ENCODE measurements around the gene PHACTR4.

The PHACTR4 gene

DNA sequence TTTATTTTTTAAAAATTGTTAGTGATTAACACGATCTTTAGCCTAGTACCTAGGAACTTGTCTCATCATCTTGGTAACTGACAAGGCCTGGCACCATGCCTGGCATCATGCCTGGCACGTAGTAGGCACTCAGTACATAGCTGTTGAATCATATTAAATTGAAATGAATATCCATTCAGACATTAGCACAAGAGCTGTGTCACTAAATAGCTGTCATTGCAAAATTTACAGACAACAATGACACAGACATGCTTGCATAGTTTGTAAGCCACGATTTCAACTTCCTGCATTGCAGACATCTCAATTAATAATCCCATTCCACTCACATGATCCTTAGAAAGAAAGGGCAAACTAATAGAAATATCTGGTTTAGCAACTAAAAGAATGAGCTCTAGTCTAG is 15.4 kb upstream of the PHACTR4 start:
- H3K27ac ChIP-seq (ENCODE audit: low read depth, low read length) = no peak overlapping the region
- no peaks in the 10 kb centered on the region for H3K36me3 ChIP-seq (ENCODE audit: control insufficient read depth, low read length)
- H3F3A ChIP-seq (ENCODE audit: control insufficient read depth, insufficient read depth) = no peaks in the 10 kb centered on the region
- H4K20me1 ChIP-seq (ENCODE audit: control insufficient read depth, insufficient read depth, low read depth, low read length) = no peaks in the 10 kb centered on the region
- peaks cover 6% of the 10 kb centered on the region; the same call in 1 of the 2 replicates for H3K4me1 ChIP-seq (ENCODE audit: control insufficient read depth, low read length)
- no peak overlapping the region for H3K4me2 ChIP-seq (ENCODE audit: low read length)
- no peaks in the 10 kb centered on the region for H3K9me2 ChIP-seq (replicated peaks; ENCODE audit: control insufficient read depth, low read length)
- no peak overlapping the region for H3K4me3 ChIP-seq (ENCODE audit: low read length)
- no peaks in the 10 kb centered on the region for H3K79me2 ChIP-seq (ENCODE audit: control insufficient read depth, low read length)
- H3K9me3 ChIP-seq (ENCODE audit: control insufficient read depth, insufficient read depth, low read length) = no peaks in the 10 kb centered on the region
- no peaks in the 10 kb centered on the region for H3K27me3 ChIP-seq (ENCODE audit: control insufficient read depth, low read length)
- no peak for TF ChIP-seq EZH2phosphoT487 (IDR thresholded peaks at IDR 0.05; ENCODE audit: borderline replicate concordance, low read length)
- TF ChIP-seq CTCF (IDR thresholded peaks at IDR 0.05; ENCODE audit: low read depth, low read length, poor library complexity, severe bottlenecking) = no peak

- no peak overlapping the region for H3K4me2 ChIP-seq (ENCODE audit: low read length)
- no peaks in the 10 kb centered on the region for H3K27me3 ChIP-seq (ENCODE audit: control insufficient read depth, low read length)
- H3F3A ChIP-seq (ENCODE audit: control insufficient read depth, insufficient read depth) = no peaks in the 10 kb centered on the region
- no peaks in the 10 kb centered on the region for H3K79me2 ChIP-seq (ENCODE audit: control insufficient read depth, low read length)
- no peaks in the 10 kb centered on the region for H3K9me2 ChIP-seq (replicated peaks; ENCODE audit: control insufficient read depth, low read length)
- H3K27ac ChIP-seq (ENCODE audit: low read depth, low read length) = no peak overlapping the region
- H3K4me3 ChIP-seq (ENCODE audit: low read length) = no peak overlapping the region
- H4K20me1 ChIP-seq (ENCODE audit: control insufficient read depth, insufficient read depth, low read depth, low read length) = no peaks in the 10 kb centered on the region
- peaks cover 11% of the 10 kb centered on the region for H3K4me1 ChIP-seq (ENCODE audit: control insufficient read depth, low read length)
- H3K9me3 ChIP-seq (ENCODE audit: control insufficient read depth, insufficient read depth, low read length) = no peaks in the 10 kb centered on the region
- TF ChIP-seq EZH2phosphoT487 (IDR thresholded peaks at IDR 0.05; ENCODE audit: borderline replicate concordance, low read length) = no peak
- no peak for TF ChIP-seq CTCF (IDR thresholded peaks at IDR 0.05; ENCODE audit: low read depth, low read length, poor library complexity, severe bottlenecking)
- no peaks in the 10 kb centered on the region for H3K36me3 ChIP-seq (ENCODE audit: control insufficient read depth, low read length)
Observed at GRCh38 chr1:28358716-28359115, 10.8 kb upstream of the PHACTR4 start.

- no peaks in the 10 kb centered on the region for H3K9me2 ChIP-seq (replicated peaks; ENCODE audit: control insufficient read depth, low read length)
- H3K4me1 ChIP-seq (ENCODE audit: control insufficient read depth, low read length) = peaks cover 5% of the 10 kb centered on the region; the same call in 1 of the 2 replicates
- no peaks in the 10 kb centered on the region for H3K79me2 ChIP-seq (ENCODE audit: control insufficient read depth, low read length)
- no peaks in the 10 kb centered on the region for H3K36me3 ChIP-seq (ENCODE audit: control insufficient read depth, low read length)
- H3K4me2 ChIP-seq (ENCODE audit: low read length) = no peak overlapping the region
- H4K20me1 ChIP-seq (ENCODE audit: control insufficient read depth, insufficient read depth, low read depth, low read length) = no peaks in the 10 kb centered on the region
- TF ChIP-seq CTCF (IDR thresholded peaks at IDR 0.05; ENCODE audit: low read depth, low read length, poor library complexity, severe bottlenecking) = peak; percentile 83
- no peak for TF ChIP-seq EZH2phosphoT487 (IDR thresholded peaks at IDR 0.05; ENCODE audit: borderline replicate concordance, low read length)
- no peaks in the 10 kb centered on the region for H3K9me3 ChIP-seq (ENCODE audit: control insufficient read depth, insufficient read depth, low read length)
- H3K27ac ChIP-seq (ENCODE audit: low read depth, low read length) = no peak overlapping the region
- H3F3A ChIP-seq (ENCODE audit: control insufficient read depth, insufficient read depth) = no peaks in the 10 kb centered on the region
- no peak overlapping the region for H3K4me3 ChIP-seq (ENCODE audit: low read length)
- H3K27me3 ChIP-seq (ENCODE audit: control insufficient read depth, low read length) = no peaks in the 10 kb centered on the region
Observed at GRCh38 chr1:28359592-28360239, 9.8 kb upstream of the PHACTR4 start.

All from DOHH2 (cell line).